GM12892 (cell line): ENCODE results near the gene GPC4.

Experiments
- DNase-seq: peaks from one replicate; pipeline ENCODE4 v3.0.0; 2011; ENCODE audit not compliant: insufficient read length
- FAIRE-seq: peaks from 2 replicates; lab custom pipeline; 2011; peaks lifted over from hg19 to GRCh38; lab: Jason Lieb, UNC
- POLR2A ChIP-seq: IDR thresholded peaks from 2 replicates; pipeline ENCODE4 v1.6.1; 2011; ENCODE audit warnings: low read depth, low read length, control low read depth
- POLR2AphosphoS5 ChIP-seq: IDR thresholded peaks from 2 replicates; pipeline ENCODE4 v1.6.1; 2011; ENCODE audit warnings: low read depth, low read length, control low read depth
- TAF1 ChIP-seq: IDR thresholded peaks from 2 replicates; pipeline ENCODE4 v1.6.1; 2011; ENCODE audit warnings: low read depth, mild to moderate bottlenecking, control low read depth, low read length, borderline replicate concordance

The GPC4 gene

DNA sequence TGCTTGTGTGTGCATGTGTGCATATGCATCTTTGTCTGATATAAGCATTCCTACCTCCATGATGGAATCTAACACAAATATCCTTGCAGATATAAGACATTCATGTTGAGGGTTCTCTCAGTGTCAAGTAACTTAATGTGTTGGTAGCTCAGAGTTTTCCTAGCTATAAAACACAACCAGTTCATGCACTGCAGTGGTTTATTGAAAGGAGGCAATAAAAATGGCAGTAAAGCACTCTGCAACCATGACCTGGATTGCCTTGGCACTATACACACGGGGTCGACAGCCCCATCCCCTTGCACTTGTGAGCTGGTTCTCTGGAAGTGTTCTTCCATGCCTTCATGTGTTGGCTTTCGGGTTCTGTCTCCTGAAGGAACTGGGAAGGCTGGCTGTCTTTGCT, 38.9 kb downstream of the GPC4 start:
- FAIRE-seq (no peak), DNase-seq (no peak)
- TF ChIP-seq TAF1, result no peak
- no peak for TF ChIP-seq POLR2AphosphoS5
- no peak for TF ChIP-seq POLR2A

- TF ChIP-seq POLR2AphosphoS5 (no peak), TAF1 (no peak), POLR2A (no peak)
- FAIRE-seq (no peak), DNase-seq (no peak)
Measured at GRCh38 chrX:133375615-133376340, 39.5 kb downstream of the GPC4 start.

- TF ChIP-seq POLR2AphosphoS5, result no peak
- no peak for TF ChIP-seq POLR2A
- no peak for TF ChIP-seq TAF1
- FAIRE-seq, result no peak
- DNase-seq, result no peak
Measured at GRCh38 chrX:133374874-133375387, 40.4 kb downstream of the GPC4 start.

DNA sequence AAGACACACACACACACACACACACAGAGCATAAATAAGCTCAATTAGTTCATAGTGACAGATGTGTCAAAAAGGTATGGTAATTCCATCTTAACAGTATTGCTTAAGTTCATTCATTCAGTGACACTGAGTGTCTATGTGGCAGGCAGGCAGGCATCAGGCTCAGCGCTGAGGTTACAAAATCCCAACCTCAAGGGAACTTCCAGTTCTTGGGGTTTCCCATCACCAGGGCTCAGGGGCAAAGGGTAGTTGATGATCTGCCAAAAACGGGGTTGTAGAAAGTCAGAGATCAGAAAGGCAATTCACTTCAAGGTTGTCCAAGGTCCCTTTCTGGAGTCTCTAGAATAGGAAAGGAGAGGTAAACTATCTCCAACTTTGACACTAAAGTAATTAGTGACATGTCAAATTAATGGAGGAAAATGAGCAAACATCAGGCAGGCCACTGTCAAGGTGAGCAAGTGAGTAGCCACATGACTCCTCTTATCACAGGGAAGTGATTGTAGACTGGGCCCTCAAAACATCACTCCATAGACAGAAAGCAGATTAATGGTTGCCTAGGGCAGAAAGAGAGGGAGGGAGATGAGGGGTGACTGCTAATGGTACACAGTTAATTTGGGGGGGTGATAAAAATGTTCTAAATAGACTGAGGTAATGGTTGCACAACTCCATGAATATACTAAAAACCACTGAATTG, 41.8 kb downstream of the GPC4 start:
- TF ChIP-seq TAF1 (no peak), POLR2AphosphoS5 (no peak), POLR2A (no peak)
- FAIRE-seq (no peak), DNase-seq (no peak)

GRCh38 chrX:133370696-133371275, 44.5 kb downstream of the GPC4 start:
- FAIRE-seq (no peak), DNase-seq (no peak)
- no peak for TF ChIP-seq POLR2AphosphoS5
- no peak for TF ChIP-seq POLR2A

GRCh38 chrX:133369065-133369464, 46.2 kb downstream of the GPC4 start:
- TF ChIP-seq POLR2AphosphoS5 (no peak), TAF1 (no peak), POLR2A (no peak)
- FAIRE-seq (peak; percentile 40), DNase-seq (no peak)

DNA sequence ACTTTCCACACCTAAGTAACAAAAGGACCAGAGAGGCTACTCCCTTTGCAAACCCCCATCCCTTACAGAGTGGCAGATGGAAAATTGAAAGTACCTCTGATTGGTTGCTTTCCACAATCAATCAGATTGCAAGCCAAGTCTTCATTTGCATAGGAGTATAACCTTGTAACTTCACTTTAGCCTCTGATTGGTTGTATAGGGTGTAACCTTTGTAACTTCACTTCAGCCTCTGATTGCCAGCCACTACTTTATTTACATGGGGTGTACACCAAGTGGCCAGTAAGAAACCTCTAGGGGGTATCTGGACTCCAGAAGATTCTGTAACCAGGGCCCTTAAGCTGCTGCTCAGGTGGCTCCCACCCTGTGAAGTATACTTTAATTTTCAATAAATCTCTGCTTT, 48.6 kb downstream of the GPC4 start:
- no peak for TF ChIP-seq TAF1
- no peak for TF ChIP-seq POLR2A
- no peak for TF ChIP-seq POLR2AphosphoS5
- DNase-seq (no peak), FAIRE-seq (no peak)

DNA sequence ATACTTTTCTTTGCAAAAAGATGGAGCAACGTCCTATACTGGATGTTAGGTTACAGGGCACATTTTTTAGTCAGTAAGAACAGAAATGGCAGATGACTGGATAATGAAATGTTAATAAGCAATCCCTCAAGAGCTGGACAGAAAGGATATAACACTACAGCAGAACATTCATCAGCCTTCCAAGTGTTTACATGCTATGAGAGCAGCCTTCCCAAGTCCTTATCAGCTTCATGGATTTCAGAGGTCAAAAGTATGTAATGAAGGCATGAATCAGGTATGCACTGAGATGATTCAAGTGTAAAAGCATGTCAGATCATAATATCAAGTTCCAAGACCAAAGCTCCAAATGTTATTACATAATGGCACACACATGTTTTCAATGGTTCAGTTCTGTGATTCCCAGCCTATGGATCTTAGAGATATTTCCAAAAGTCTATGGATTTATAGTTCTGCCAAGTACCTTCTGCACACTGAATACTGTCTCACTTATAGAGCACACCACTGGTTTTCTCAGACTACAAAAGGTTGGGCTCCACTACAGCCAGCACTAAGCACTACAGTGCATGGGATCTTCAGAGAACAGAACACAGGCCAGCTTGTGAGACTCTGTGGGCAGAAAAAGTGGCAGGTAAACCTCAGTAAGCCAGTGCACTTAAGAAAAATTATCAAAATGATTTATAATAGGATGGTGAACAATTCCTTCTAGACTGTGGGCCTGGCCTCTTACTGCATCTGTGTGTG, 49.2 kb downstream of the GPC4 start:
- DNase-seq (no peak), FAIRE-seq (no peak)
- TF ChIP-seq TAF1 (no peak), POLR2AphosphoS5 (no peak)

GRCh38 chrX:133364865-133365264, 50.4 kb downstream of the GPC4 start:
- TF ChIP-seq POLR2A, result no peak
- TF ChIP-seq POLR2AphosphoS5, result no peak
- no peak for TF ChIP-seq TAF1
- DNase-seq, result no peak
- no peak for FAIRE-seq

GRCh38 chrX:133364196-133364595, 51.1 kb downstream of the GPC4 start:
- FAIRE-seq (no peak), DNase-seq (no peak)
- TF ChIP-seq POLR2A, result no peak
- no peak for TF ChIP-seq TAF1
- TF ChIP-seq POLR2AphosphoS5, result no peak

- no peak for TF ChIP-seq POLR2A
- no peak for TF ChIP-seq POLR2AphosphoS5
- no peak for TF ChIP-seq TAF1
- FAIRE-seq (no peak), DNase-seq (no peak)
Measured at GRCh38 chrX:133362538-133362937, 52.8 kb downstream of the GPC4 start.

GRCh38 chrX:133359466-133359865, 55.8 kb downstream of the GPC4 start:
- FAIRE-seq (no peak), DNase-seq (no peak)
- TF ChIP-seq TAF1 (no peak), POLR2AphosphoS5 (no peak), POLR2A (no peak)
